GM10266 (cell line): Measurements from ENCODE around the gene NEK1.
"Not testable (repeated sequence)": the region's sequence is repeated elsewhere in the genome, so short reads cannot be mapped to it uniquely, and the experiment has no call there.

Experiments used
- DNase-seq: peaks from one replicate; pipeline ENCODE4 v3.0.0; 2012; ENCODE audit errors: extremely low spot score
- TF ChIP-seq, protein P1 (sequence below): IDR thresholded peaks from 2 replicates; pipeline ENCODE4 v1.5.1; 2012; ENCODE audit warnings: mild to moderate bottlenecking, low read depth; ENCODE audit not compliant: control insufficient read depth, insufficient read depth; ENCODE audit errors: missing control alignments

NEK1 gene

DNA sequence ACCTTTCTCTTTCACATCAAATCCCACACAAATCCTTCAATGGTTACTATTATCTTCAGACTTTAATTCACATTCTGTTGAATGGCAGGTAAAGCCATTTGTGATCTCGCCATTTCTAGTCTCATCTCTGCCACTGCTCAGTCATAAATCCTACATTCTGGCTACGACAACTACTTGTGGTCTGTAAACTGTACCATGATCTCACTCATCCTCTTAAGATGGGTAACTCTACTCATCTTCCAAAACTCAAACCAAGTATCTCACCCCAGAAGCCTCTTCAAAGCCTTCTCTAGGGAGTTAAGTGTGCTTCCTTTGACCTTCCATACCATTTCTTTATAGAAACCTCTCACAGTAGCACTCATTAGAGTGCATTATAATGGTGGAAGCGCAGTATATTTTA is 101.8 kb downstream of the NEK1 start:
- TF ChIP-seq, protein P1, sequence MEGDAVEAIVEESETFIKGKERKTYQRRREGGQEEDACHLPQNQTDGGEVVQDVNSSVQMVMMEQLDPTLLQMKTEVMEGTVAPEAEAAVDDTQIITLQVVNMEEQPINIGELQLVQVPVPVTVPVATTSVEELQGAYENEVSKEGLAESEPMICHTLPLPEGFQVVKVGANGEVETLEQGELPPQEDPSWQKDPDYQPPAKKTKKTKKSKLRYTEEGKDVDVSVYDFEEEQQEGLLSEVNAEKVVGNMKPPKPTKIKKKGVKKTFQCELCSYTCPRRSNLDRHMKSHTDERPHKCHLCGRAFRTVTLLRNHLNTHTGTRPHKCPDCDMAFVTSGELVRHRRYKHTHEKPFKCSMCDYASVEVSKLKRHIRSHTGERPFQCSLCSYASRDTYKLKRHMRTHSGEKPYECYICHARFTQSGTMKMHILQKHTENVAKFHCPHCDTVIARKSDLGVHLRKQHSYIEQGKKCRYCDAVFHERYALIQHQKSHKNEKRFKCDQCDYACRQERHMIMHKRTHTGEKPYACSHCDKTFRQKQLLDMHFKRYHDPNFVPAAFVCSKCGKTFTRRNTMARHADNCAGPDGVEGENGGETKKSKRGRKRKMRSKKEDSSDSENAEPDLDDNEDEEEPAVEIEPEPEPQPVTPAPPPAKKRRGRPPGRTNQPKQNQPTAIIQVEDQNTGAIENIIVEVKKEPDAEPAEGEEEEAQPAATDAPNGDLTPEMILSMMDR, result no peak
- DNase-seq, result no peak

DNA sequence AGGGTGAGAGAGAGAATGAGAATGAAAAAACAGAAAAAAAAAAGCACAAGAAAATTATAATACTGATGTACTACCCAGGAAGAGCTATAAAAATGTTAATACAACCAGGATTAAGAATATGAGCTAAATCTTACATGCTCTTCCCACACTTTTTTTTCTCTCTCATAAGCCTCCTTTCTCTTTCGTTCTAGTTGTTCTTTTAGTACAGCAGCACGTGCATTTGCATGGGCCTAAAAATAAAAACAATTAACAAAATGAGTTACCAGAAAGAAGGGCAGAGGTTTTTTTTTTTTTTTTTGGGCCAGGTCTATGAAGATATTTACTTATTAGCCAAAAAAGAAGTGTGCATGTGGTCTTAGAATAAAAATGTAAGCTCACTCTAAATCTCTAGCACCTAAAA is 105.5 kb downstream of the NEK1 start:
- DNase-seq, result no peak
- TF ChIP-seq, protein P1, result no peak

DNA sequence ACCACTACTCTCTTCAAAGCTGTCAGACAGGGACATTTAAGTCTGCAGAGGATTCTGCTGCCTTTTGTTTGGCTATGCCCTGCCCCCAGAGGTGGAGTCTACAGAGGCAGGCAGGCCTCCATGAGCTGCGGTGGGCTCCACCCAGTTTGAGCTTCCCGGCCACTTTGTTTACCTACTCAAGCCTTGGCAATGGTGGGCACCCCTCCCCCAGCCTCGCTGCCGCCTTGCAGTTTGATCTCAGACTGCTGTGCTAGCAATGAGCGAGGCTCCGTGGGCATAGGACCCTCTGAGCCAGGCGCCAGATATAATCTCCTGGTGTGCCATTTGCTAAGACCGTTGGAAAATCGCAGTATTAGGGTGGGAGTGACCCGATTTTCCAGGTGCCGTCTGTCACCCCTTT is 112.5 kb downstream of the NEK1 start:
- not testable (repeated sequence) for DNase-seq

DNA sequence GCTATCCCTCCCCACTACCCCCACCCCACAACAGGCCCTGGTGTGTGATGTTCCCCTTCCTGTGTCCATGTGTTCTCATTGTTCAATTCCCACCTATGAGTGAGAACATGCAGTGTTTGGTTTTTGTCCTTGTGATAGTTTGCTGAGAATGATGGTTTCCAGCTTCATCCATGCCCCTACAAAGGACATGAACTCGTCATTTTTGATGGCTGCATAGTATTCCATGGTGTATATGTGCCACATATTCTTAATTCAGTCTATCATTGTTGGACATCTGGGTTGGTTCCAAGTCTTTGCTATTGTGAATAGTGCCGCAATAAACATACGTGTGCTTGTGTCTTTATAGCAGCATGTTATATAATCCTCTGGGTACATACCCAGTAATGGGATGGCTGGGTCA is 118.1 kb downstream of the NEK1 start:
- not testable (repeated sequence) for DNase-seq

DNA sequence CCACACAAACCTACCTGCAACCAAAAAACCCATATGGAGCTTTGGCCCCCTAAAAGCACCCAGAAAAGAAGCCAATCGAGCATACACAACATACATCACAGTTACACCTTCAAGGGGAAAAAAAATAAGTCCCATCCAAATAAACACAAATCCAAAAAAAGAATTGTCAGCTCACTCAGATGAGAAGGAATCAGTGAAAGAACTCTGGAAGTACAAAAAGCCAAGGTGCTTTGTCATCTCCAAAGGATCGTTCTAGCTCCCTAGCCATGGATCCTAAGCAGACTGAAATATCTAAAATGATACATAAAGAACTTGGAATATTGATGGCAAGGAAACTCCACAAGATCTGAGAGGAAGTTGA is 119.2 kb downstream of the NEK1 start:
- TF ChIP-seq, protein P1, result no peak
- no peak for DNase-seq

DNA sequence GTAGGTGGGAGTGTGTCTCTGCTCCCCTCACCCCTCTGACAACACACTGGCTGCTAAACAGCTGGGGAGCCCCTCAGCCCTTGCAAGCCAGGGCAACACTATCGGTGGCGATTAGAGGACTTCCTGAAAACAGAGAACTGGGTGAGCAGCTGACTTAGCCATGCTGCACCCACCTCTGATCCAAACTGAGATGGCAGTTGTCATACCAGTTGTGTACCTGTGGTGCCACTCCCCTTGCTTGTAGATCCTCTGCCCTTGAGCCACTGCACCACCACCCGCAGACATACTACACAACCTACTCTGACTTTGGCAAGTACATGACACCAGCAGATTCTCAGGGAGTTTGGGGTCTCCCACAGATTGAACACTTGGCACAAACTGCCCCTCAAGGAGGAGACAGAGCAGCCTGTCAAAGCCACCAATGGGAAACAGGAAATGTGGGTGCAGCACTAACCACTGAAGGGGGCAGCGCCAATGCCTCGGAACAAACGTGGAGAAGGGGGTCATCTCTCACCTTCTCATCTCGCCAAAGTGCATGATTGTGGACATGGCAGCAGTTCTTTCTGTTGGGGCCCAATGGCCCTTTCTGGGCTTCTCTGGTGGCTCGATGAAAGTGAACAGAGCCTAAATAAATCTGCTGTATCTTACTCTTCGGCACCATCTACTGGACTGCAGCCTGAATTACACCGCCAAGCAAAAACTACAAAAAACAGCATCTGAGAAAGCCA is 119.8 kb downstream of the NEK1 start:
- TF ChIP-seq, protein P1, result peak; percentile 57
- DNase-seq, result peak; percentile 23

DNA sequence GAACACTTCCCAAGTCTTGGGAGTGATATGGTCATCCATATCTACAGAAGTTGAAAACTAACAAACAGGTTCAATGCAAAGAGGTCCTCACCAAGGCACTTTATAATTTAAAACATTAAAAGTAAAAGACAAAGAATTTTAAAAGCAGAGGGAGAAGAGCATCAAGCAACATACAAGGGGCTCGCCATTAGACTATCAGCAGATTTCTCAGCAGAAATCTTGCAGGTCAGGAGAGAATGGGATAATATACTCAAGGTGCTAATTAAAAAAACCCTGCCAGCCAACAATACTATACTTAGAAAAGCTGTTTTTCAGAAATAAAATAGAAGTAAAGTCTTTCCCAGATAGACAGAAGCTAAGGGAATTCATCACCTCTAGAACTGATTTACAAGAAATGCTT is 121.2 kb downstream of the NEK1 start:
- no peak for DNase-seq
- TF ChIP-seq, protein P1, result no peak

DNA sequence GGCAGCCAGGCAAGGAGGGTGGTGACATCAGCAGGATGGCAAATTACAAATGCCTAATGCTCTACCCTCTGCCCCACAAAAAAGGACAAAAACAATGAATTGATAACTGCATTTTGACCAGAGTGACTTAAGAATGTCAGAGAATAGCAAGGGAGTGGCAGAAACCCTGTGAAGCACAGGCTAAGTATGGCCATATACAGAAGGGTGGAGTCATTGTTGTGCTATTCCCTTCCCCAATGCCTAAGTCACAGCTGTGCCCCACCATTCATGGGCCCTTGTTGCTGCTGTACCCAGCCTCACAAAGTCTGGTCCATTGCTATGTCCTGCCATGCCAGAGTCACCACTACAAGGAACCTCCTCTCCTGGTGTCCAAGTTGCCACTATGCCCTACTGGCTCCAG is 123.1 kb downstream of the NEK1 start:
- TF ChIP-seq, protein P1, result no peak

More for the DNA sequence above, 123.1 kb downstream of the NEK1 start:
- no peak for DNase-seq
